ENCODE results near the gene DAB1.
"Not testable (repeated sequence)": the region's sequence is repeated elsewhere in the genome, so short reads cannot be mapped to it uniquely, and the experiment has no call there.

The DAB1 gene

DNA sequence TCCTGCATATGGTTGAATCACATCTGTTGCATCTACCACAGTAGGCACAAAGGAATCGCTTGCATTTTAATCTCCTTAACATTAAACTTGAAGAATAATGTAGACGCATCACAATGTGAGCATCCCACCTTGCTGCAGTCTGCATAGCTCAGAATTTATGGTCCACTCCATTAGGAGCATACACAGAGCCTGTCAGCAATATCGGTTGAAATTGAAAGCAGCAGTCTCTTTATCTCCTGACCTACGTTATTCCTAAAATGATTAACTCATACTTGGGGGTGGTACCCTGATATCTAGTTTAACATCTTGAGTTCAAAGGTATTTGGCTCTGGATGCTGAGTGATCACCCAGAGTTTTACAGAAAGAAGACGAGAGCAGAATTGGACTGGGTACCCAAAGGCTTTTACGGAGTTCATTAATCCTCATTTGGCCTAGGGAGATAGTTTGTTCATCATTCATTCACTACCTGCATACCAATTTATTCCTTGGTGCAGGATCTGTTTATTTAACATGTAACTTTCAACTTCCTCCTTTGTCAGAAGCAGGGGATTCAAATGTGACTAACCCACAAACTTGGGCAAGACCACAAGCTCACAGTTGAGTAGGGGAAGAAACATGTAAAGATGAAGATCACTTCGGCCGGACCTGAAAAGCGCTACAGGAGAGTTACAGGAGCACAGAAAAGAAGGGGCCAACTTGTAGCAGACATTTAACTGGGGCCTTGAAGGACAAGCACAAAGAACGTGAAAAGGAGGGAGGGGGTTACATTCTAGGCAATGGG is 187.9 kb downstream of the DAB1 start:
- DNase-seq (ENCODE audit: low read depth in 2 of 2), result no peak
- no peak overlapping the region for H3K4me3 ChIP-seq (replicated peaks in 1 of 2; ENCODE audit: low read depth in 2 of 2, low read length in 2 of 2)
- TF ChIP-seq CTCF (IDR thresholded peaks at IDR 0.05; ENCODE audit: low read depth, low read length), result no peak

GRCh38 chr1:57234459-57234858 is 189.4 kb downstream of the DAB1 start:
- no peak for TF ChIP-seq CTCF (IDR thresholded peaks at IDR 0.05; ENCODE audit: low read depth, low read length)
- no peak overlapping the region for H3K4me3 ChIP-seq (replicated peaks in 1 of 2; ENCODE audit: low read depth in 2 of 2, low read length in 2 of 2)
- DNase-seq (ENCODE audit: low read depth in 2 of 2), result no peak

- DNase-seq (ENCODE audit: low read depth in 2 of 2), result no peak
- TF ChIP-seq CTCF (IDR thresholded peaks at IDR 0.05; ENCODE audit: low read depth, low read length), result no peak
- no peak overlapping the region for H3K4me3 ChIP-seq (replicated peaks in 1 of 2; ENCODE audit: low read depth in 2 of 2, low read length in 2 of 2)
These were observed 191.4 kb downstream of the DAB1 start for GRCh38 chr1:57232500-57232899.

GRCh38 chr1:57229998-57230397 is 193.9 kb downstream of the DAB1 start:
- DNase-seq (ENCODE audit: low read depth in 2 of 2), result no peak
- no peak for TF ChIP-seq CTCF (IDR thresholded peaks at IDR 0.05; ENCODE audit: low read depth, low read length)
- H3K4me3 ChIP-seq (replicated peaks in 1 of 2; ENCODE audit: low read depth in 2 of 2, low read length in 2 of 2), result no peak overlapping the region

GRCh38 chr1:57229076-57229475 is 194.8 kb downstream of the DAB1 start:
- TF ChIP-seq CTCF (IDR thresholded peaks at IDR 0.05; ENCODE audit: low read depth, low read length), result no peak
- H3K4me3 ChIP-seq (replicated peaks in 1 of 2; ENCODE audit: low read depth in 2 of 2, low read length in 2 of 2), result no peak overlapping the region
- no peak for DNase-seq (ENCODE audit: low read depth in 2 of 2)

DNA sequence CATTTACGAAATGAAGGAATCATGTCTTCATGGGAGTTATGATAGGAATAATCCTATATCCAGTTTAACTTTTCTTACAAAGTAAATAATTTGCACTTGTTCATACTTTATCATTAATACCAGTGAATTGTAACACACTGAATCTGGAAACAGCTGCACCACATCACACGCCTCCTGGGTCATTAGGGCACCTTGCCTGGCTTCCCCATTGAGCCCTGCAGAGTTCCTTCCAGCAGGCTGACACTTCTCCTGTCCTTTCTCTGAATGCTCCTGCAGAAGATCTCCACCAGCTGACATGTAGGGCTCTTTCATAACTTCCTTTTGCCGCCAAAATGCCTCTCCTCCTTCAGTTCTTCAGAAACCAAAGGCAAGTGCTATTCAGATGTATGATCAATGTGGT is 201.1 kb downstream of the DAB1 start:
- TF ChIP-seq CTCF (IDR thresholded peaks at IDR 0.05; ENCODE audit: low read depth, low read length), result no peak
- no peak overlapping the region for H3K4me3 ChIP-seq (replicated peaks in 1 of 2; ENCODE audit: low read depth in 2 of 2, low read length in 2 of 2)
- DNase-seq (ENCODE audit: low read depth in 2 of 2), result no peak

- TF ChIP-seq CTCF (IDR thresholded peaks at IDR 0.05; ENCODE audit: low read depth, low read length), result no peak
- no peak overlapping the region for H3K4me3 ChIP-seq (replicated peaks in 1 of 2; ENCODE audit: low read depth in 2 of 2, low read length in 2 of 2)
- no peak for DNase-seq (ENCODE audit: low read depth in 2 of 2)
These were observed 201.6 kb downstream of the DAB1 start for GRCh38 chr1:57222307-57222706.

- H3K4me3 ChIP-seq (replicated peaks in 1 of 2; ENCODE audit: low read depth in 2 of 2, low read length in 2 of 2); DNase-seq (ENCODE audit: low read depth in 2 of 2): not testable (repeated sequence)
These were observed 203.0 kb downstream of the DAB1 start for GRCh38 chr1:57220905-57221304.

All from cardiac fibroblast (primary cell).